Left cardiac atrium (tissue), 4 donors: ENCODE data around the gene RPTOR. TPM values are rescaled to one million over a fixed set of nuclear protein-coding genes. Genes with fewer than 3 reads are reported as not detected.

Experiments used
- ATAC-seq, 2 donors: fragments of 200-7000 bp; cut with Tn5 transposase; one replicate each; pipeline ENCODE4 v1.9.1; 2020; ENCODE audit warnings: mild to moderate bottlenecking in 2 of 2, moderate library complexity in 2 of 2
- DNase-seq: peaks from one replicate; pipeline ENCODE4 v3.0.0-alpha.2; 2020
- intact Hi-C, 2 donors: fragments of 100-400 bp; cut with DNase I; formaldehyde crosslinking; loops; one replicate each; pipeline versions ENCODE4 v1.14.1 to v1.15.1; 2022 to 2023
- total RNA-seq, 2 donors: library from RNA; stranded (reverse); fragmentation: NEBNext Ultra II Directional; extraction: Animal tissue kit (Norgen Biotek cat#: 25700); gene quantifications; one replicate each; pipeline ENCODE4 v1.2.1, GENCODE V29; 2021
- donor health status: DM: no; HTN: yes; CAD: no.
- donor health status: DM: no; HTN: yes; CAD: no; lungs with severe emphysema.
- donor health status: DM: yes; HTN: yes; CAD: no.
- donor health status: Dilated cardiomyopathy.

RPTOR gene
- total RNA-seq, 2 donors from 2014 or later, result 18.9 to 22.9 TPM

DNA sequence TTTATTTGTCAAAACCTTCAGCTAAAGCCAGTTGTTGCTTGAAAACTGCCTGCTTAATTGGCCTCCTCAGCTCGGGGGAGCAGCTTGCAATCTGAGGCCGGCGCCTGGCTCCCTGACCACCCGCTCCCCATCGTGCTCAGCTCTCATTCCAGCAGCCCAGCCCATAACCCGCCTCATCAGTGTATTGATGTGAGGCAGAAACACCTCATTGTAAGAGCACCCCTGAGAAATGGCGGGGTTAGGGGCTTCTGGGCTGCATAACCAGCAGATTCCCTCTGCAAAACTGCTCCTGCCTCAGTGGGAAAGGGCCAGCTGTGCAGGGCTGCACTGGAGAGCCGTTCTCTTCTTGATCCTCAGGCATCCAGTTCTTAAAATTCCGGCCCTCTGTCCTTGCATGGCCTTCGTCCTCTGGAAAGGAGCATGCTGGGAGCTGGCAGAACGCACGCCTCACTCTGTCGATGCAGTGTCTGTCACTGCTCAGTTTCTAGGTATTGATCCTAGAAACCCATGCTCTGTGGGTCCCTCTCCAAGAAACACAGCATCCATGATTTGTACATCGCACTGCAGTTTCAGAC is 333.2 kb downstream of the RPTOR start:
- intact Hi-C loops, result loop anchor here in 1 of 2 donors (10.0 kb wide), 1 partner anchor 87 kb away; no protein-coding TSS in a partner anchor
- peak; percentile 9 for DNase-seq
- ATAC-seq, result no peak

DNA sequence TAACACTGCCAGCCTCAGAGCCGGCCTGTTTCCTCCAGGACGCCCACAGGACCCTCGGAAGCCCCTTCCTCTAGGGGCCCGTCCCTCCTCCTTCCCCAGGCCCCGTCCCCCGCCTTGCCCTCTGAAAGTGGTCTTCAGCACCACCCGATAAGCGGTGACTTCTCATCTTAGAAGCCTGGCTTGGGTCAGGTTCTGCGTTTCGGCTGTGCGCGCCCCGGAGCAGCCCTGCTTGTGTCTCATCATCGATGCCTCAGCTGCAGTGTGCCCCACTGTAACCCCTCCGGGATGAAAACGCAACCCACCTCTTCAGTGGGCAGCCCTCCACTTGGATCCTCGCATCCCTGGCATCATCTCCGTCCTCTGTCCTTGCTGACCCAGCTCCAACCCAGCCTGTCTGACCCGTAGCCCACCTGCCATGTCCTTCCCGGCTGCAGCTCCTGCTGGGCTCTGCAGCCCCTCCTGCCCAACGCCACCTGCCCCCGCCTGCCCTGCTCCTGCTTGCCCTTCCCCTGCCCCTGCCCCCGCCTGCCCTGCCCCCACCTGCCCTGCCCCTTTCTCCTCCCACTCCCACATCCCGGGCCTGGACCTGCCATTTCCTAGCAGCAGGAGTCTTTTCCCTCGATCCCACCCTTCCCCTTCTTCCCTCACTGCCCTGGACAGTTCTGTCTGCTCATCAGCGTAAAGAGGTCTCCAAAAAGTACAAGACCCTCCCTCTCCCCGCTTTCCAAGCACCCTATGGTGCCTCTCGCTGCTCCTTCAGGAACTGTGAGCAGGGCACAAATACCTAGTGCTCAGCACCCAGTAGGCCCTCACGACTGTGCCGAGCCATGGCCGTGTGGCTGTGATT is 334.5 kb downstream of the RPTOR start:
- DNase-seq, result peak; percentile 6
- ATAC-seq, result no peak
- intact Hi-C loops, result loop anchor here in 1 of 2 donors (10.0 kb wide), 1 partner anchor 86 kb away; no protein-coding TSS in a partner anchor

DNA sequence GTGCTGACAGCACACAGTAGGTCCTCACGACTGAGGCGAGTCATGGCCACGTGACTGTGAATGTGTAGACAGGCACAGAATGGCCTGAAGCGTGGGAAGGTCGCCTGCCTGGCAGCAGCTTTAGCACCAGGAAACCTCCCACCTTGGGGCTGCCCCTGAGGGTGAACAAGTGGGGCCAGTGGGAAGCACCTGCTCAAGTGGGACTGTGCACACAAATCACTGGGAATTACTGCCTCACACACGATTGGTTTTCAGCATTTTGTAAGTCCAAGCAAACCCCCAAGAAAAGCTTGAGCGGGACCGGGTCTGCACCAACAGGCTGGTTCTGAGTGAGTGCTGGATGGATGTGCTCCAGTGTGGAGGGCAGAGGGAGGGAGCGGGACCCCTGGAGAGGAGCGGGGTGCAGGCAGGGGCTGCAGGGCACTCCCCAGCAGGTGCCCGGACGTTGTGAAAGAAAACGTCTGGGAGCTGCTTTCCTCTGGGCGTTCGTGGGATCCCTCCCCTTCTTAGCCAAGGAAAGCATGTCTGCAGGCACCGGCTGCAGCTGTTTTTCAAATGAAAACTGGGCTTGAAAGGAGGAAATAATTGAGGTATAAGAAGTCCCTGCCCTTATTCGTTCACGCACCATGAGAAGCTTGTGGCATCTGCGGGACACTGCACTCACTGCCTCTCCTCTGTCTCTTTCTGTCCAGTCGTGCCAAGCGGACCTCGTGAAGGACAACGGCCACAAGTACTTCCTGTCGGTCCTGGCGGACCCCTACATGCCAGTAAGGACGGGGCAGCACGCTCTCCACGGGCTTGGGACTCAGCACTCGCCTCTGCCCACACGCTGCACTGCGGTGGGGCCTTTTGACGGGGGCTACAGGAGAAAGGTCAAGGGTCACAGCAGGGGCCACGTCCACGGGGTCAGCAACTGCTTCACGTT is 335.3 kb downstream of the RPTOR start:
- DNase-seq, result peak; percentile 15
- intact Hi-C loops, result loop anchor here in 1 of 2 donors (10.0 kb wide), 1 partner anchor 85 kb away; no protein-coding TSS in a partner anchor
- ATAC-seq, result no peak

DNA sequence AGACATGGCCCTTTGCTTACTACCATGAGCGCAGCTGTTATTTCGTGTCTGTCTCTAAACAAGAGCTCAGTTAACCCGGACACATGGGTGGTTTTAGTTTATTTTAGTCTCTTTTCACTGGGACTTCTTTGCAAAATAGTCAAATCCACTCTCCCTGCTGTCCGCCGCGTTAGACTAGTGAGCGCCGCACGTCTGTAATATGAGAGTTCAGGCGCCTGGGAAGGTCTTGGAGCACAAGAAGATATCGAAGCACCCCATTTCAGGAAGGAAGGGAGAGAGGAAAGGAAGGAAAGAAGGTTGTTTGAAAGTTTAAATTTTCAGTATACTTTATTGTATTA is 336.0 kb downstream of the RPTOR start:
- ATAC-seq (no peak), DNase-seq (peak; percentile 8)
- intact Hi-C loops, result no loop called here

DNA sequence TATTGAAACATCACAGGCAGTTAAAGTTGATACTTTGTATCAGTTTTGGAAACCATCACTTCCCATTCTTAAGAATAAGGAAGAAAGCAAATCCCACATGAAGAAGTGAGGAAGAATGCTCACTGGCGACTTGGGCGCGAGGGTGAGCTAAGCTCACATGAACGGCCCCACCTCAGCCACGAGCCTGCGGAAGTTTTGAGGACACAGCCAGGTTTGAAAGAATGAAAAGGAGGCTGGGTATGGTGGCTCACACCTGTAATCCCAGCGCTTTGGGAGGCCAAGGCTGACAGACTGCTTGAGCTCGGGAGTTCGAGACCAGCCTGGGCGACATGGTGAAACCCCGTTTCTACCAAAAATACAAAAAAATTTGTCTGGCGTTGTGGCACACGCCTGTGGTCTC is 336.7 kb downstream of the RPTOR start:
- ATAC-seq, result no peak
- no peak for DNase-seq
- intact Hi-C loops, result no loop called here

DNA sequence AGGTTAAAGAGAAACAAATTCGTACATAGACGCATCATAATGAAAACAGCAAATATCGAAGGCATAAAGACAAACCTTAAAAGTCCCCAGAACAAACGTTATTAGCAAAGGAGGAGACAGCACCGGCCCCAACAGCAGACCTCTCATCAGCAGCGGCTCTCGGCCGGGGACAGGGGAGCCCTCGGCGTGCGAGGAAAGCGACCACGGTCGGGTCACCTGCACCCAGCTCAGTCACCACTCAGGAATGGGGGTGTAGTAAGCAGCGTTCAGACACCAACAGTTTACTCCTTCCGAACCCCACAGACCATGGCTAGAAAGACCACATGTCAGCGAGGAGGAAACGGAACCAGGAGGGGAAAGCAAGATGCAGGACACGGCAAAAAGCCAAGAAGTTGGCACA is 337.7 kb downstream of the RPTOR start:
- peak; percentile 12 for DNase-seq
- no peak for ATAC-seq
- intact Hi-C loops, result no loop called here

DNA sequence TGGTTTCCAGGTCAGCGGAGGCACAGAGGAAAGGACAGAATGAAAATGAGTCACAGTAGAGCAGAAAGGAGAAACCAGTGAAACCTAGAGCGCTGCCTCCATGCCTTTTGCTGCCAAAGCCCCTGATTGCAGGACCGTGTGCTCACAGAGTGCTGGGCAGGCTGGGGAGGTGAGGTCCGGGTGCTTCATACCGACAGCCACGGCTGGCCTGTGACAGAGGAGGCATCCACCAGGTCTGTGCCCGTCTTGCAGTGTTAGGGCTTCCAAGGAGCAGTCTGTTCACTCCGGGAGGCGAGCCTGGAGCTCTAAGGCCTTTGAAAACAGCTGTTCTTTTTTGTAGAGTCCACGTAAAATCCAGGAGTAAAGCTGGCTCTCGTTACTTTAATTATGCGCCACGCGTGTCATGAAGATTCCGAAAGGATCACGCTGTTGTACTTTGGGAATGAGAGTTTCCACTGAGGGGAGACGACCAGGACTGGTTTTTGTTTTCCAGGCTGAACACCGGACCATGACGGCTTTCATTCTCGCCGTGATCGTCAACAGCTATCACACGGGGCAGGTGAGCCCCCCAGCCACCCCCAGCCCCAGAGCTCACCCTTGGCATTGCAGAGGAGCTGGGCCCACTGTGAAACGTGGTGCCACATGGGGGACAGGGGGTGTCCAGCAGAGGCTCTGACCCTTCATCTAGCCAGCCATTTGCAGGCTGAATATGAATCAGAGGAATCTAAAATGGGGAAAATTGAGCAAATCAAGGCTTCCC is 338.5 kb downstream of the RPTOR start:
- ATAC-seq, result no peak
- intact Hi-C loops, result no loop called here
- peak; percentile 13 for DNase-seq

DNA sequence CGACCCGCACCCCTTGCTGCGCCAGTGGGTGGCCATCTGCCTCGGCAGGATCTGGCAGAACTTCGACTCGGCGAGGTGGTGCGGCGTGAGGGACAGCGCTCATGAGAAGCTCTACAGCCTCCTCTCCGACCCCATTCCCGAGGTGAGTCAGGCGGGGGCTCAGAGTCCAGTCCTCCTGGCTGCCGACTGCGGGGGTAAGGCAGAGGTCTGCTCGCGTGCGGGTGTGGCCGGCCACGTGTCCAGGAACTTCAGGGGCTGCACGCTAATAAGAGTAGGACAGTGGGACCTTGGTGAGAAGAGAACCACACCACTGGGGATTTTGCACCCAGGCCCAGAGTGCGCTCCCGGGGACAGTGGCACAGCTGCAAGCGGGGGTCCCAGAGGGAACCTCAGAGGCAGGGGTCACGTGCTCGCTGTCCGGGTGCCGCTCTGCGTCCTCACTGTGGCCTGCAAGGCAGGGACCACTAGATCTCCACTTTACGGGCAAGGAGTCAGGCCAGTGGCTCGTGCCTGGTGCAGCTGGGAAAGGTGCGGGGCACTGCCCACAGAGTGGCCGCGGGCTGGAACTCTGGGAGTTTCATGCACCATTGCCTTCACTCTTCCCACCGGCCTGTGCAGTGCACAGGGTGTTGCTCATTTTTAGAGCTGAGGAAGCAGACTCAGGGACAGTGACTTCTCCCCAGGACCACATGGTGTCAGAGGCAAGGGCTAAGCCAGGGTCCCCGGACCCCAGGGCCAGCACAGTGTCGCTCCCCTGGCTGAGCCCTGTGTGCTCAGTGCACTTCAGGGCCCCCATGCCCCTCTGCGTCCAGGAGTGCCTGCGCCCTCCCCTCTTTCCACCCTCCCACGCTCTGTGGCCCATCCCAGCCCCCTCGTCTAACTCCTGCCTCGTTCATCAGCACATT is 339.4 kb downstream of the RPTOR start:
- DNase-seq (peak; percentile 12), ATAC-seq (no peak)
- intact Hi-C loops, result no loop called here

DNA sequence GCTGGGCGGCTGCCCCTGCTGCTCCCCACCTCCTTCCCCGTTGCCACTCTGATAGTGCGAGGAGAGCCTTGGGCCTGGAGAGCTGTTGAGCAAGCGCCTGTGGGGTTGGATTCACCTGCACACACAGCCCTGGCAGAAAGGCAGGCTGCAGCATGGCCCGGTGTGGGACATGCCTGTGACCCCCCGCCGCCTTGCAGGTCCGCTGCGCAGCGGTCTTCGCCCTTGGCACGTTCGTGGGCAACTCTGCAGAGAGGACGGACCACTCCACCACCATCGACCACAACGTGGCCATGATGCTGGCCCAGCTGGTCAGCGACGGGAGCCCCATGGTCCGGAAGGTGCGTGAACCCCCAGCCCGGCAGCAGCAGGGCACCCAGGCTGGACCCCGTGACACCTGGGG is 340.2 kb downstream of the RPTOR start:
- DNase-seq, result peak; percentile 10
- ATAC-seq, result no peak
- intact Hi-C loops, result no loop called here

DNA sequence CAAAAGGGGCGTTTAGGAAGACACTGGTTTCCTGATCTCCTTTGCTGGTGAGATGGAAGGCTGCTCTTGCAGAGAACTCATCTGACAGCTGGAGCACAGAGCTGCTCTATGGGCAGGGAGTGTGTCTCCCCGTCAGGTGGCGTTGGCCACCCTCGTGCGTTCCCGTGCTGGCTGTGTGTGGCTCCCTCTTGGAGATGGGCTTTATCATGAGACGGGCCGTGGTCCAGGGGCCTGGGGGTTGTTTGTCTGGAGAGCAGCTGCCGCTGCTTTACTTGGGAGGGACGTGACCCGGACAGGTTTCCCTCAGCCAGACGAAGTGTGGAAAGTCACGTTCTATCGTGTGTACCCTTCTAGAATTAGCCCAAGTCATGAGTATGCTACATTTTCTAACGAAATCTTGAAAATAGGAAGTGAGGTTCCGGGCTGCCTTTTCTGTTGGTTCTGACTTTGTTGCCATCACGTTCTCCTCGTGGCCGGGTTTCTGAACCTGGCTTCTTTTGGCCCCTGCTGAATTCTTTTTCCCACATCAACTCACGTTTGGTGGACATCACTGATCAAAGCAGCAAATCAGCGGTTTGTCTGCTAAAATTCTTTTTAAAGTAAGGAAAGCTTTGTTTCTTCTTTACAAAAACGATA is 341.4 kb downstream of the RPTOR start:
- ATAC-seq (no peak), DNase-seq (peak; percentile 12)
- intact Hi-C loops, result no loop called here

DNA sequence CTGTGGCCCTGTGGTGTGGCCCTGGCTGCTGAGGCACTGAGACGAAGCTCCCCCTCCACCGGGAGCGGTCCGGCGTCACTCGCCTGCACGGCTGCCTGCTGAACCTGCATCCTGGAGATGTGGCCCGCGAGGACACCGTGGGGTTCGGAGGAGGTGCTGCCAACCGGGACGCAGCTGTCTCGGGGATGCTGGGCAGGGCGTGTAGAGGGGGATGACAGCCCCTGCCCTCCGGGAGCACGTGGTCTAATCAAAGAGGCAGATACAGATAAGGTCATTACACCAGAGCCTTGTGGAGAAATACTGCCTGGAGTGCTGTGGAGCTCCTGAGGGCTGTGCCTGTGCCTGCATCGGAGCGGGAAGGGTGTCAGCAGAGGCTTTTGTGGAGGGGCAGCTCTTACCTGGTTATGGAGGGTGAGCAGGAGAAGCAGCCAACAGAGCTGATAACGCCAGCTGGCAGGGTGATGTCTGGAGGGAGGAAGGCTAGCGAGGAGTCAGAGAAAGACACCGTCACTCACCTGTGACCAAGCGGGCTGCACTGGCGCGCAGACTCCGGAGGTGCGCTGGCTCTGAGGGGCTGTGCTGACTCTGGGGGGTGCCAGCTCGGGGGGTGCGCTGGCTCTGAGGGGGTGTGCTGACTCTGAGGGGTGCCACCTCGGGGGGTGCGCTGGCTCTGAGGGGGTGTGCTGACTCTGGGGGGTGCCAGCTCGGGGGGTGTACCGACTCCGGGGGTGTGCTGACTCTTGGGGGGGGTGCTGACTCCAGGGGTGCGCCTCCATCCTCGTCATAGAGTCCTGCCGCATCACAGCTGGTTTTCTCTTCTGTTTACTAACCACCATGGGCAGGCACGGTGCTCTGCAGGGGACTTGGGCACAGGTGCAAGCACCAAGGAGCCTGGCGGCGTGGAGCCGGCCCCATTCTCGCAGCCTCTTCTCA is 342.3 kb downstream of the RPTOR start:
- ATAC-seq, result no peak
- intact Hi-C loops, result no loop called here
- peak; percentile 13 for DNase-seq

DNA sequence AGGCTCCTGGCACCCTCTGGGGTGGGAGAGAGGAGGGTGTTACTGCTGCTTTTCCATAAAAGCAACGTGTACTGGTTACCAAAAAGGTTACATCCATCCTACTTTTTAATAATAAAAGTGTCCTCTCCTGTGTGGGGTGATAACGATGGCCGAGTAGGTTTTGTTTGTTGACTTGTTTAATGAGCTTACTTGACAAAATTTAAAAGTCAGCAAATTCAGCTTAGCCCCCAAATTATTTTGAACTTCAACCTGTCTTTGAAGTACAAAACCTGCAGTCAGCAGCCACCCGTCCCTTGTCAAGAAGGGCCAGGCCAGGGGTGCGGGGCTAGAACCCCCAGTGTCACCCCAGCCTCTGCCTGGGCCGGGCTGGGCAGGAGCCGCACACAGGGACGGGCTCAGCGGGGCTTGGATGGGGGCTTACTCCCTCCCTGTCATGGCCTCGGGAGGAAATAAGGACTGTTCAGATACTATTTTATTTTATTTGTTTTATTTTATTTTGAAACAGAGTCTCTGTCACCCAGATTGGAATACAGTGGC is 343.1 kb downstream of the RPTOR start:
- ATAC-seq (no peak), DNase-seq (peak; percentile 13)

DNA sequence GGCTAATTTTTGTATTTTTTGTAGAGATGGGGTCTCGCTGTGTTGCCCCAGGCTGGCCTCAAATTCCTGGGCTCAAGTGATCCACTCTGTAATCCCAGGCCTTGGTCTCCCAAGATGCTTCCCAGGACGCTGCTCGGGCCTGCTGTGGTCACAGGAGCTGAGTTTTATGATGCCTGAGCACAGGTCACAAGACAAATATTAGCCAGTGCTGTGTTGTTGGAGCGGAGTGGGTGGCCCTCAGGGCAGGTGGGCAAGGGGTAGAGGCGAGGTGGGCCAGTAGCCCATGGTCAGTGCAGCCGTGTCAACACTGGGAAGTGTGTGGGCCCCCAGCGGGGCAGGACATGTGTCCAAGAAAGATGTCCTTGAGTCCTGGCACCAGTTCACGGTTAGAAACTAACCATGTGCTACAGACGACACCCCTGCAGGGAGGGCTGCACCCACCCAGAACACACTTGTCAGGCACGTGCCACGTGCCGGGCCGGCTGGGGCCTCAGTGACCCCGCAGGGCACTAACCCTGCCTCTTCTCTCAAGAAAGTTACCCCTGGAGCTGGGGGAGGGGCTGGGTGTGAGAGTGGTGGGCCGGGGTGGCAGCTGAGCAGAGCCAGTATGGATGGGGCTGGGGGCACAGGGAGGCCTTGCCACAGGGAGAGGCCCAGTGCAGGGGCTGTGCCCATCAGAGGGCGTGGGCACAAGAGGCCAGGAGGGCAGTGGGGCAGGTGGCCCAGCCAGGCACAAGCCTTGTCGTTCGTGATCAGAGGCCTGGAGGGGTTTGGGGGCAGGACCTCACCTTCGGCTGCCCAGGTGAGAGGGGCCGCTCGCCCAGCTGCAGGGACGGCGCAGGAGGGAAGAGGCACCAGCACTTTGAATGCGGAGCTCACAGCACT is 343.9 kb downstream of the RPTOR start:
- intact Hi-C loops, result no loop called here
- DNase-seq (no peak), ATAC-seq (no peak)

More for the DNA sequence above, 343.1 kb downstream of the RPTOR start:
- intact Hi-C loops, result no loop called here

DNA sequence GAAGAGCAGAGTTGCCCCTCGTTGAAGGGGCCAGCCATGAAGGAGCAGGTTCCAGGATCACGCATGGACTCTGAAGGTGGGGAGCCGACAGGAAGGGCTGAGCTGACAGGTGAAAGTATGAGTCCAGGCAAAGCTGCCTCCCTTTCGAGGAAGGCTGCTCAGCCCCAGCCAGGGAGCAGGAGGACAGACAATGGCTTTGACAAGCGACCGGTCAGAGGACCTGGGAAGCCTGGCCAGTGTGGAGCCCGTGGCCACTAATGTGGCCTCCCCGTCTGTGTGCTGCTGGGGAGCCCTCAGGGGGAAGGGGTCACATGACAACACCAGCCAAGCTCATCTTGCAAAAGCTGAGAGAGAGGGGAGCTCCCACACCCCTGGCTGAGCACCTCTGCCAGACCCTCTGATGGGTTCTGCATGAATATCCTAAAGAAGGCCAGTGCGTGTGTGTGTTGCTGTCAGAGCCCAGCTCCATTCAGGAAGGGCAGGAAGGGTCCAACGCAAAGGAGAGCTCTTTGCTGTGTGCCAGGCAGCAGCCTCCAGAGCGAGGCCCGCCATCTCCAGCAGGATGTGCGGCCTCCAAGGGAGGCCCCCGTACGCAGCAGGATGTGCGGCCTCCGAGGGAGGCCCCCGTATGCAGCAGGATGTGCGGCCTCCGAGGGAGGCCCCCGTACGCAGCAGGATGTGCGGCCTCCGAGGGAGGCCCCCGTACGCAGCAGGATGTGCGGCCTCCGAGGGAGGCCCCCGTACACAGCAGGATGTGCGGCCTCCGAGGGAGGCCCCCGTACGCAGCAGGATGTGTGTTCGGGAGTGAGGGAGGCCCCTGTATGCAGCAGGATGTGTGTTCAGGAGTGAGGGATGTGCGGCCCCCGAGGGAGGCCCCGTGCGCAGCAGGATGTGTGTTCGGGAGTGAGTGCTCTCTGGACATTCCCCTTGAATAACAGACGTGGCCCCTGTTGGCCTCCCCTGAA is 344.9 kb downstream of the RPTOR start:
- DNase-seq (peak; percentile 19), ATAC-seq (no peak)
- intact Hi-C loops, result no loop called here
